SK-N-SH treated with all-trans-retinoic acid at 6 μM for 48 hours (cell line): Measurements from ENCODE around the gene GREM2.
A peak's percentile ranks its signal among the peaks of the same experiment; 100 is the strongest.

ENCODE experiments used
- ATAC-seq: fragments of 200-7000 bp; cut with Tn5 transposase; 3 replicates; pipeline ENCODE4 v1.9.1; 2020; ENCODE audit warnings: mild to moderate bottlenecking, moderate library complexity
- ARNTL ChIP-seq: fragments of 450-650 bp; formaldehyde crosslinking; IDR thresholded peaks from 2 replicates; pipeline ENCODE4 v1.5.0; 2020; ENCODE audit warnings: low read depth, mild to moderate bottlenecking, moderate library complexity, borderline replicate concordance
- BACH2 ChIP-seq: fragments of 250-450 bp; sonication (Bioruptor Pico); IDR thresholded peaks from 2 replicates; pipeline ENCODE4 v1.9.0; 2021; ENCODE audit warnings: mild to moderate bottlenecking, borderline replicate concordance
- CSDC2 ChIP-seq: fragments of 250-450 bp; sonication (Bioruptor Pico); IDR thresholded peaks from 2 replicates; pipeline ENCODE4 v1.5.0; 2020; ENCODE audit warnings: mild to moderate bottlenecking, moderate library complexity
- GLIS3 ChIP-seq: fragments of 250-450 bp; sonication (Bioruptor Pico); IDR thresholded peaks from 2 replicates; pipeline ENCODE4 v1.5.0; 2020; ENCODE audit warnings: mild to moderate bottlenecking, moderate library complexity
- ISL1 ChIP-seq: fragments of 250-450 bp; sonication (Bioruptor Pico); IDR thresholded peaks from 2 replicates; pipeline ENCODE4 v2.1.2; 2022; ENCODE audit warnings: mild to moderate bottlenecking, moderate library complexity
- OSR1 ChIP-seq: fragments of 250-450 bp; sonication (Bioruptor Pico); IDR thresholded peaks from 2 replicates; pipeline ENCODE4 v1.8.0; 2022; ENCODE audit warnings: moderate library complexity, mild to moderate bottlenecking, inconsistent platforms
- PPARA ChIP-seq: fragments of 250-450 bp; sonication (Bioruptor Pico); IDR thresholded peaks from 2 replicates; pipeline ENCODE4 v1.5.0; 2020; ENCODE audit warnings: mild to moderate bottlenecking, borderline replicate concordance
- RARB ChIP-seq: fragments of 250-450 bp; sonication (Bioruptor Pico); IDR thresholded peaks from 2 replicates; pipeline ENCODE4 v1.8.0; 2021; ENCODE audit warnings: mild to moderate bottlenecking, moderate library complexity
- SNAI2 ChIP-seq: fragments of 250-450 bp; sonication (Bioruptor Pico); IDR thresholded peaks from 2 replicates; pipeline ENCODE4 v1.5.0; 2020; ENCODE audit warnings: mild to moderate bottlenecking, moderate library complexity
- TCF4 ChIP-seq: fragments of 250-450 bp; sonication (Bioruptor Pico); IDR thresholded peaks from 2 replicates; pipeline ENCODE4 v1.8.0; 2021; ENCODE audit warnings: mild to moderate bottlenecking, moderate library complexity, borderline replicate concordance
- TOX ChIP-seq: fragments of 250-450 bp; sonication (Bioruptor Pico); IDR thresholded peaks from 2 replicates; pipeline ENCODE4 v1.8.0; 2021; ENCODE audit warnings: mild to moderate bottlenecking, moderate library complexity, borderline replicate concordance
- ZC3H10 ChIP-seq: fragments of 250-450 bp; sonication (Bioruptor Pico); IDR thresholded peaks from 2 replicates; pipeline ENCODE4 v1.5.1; 2021; ENCODE audit warnings: mild to moderate bottlenecking, moderate library complexity
- ZFP3 ChIP-seq: fragments of 250-450 bp; sonication (Bioruptor Pico); IDR thresholded peaks from 2 replicates; pipeline ENCODE4 v1.5.0; 2020; ENCODE audit warnings: mild to moderate bottlenecking, moderate library complexity
- ZFP30 ChIP-seq: fragments of 450-650 bp; formaldehyde crosslinking; IDR thresholded peaks from 2 replicates; pipeline ENCODE4 v1.5.0; 2022; ENCODE audit warnings: mild to moderate bottlenecking, moderate library complexity
- ZNF565 ChIP-seq: fragments of 450-650 bp; formaldehyde crosslinking; conservative IDR thresholded peaks from 2 replicates; pipeline ENCODE4 v1.5.0; 2020; ENCODE audit warnings: low read depth, mild to moderate bottlenecking, moderate library complexity
- ZNF70 ChIP-seq: fragments of 450-650 bp; formaldehyde crosslinking; IDR thresholded peaks from 2 replicates; pipeline ENCODE4 v1.5.0; 2020; ENCODE audit warnings: mild to moderate bottlenecking, moderate library complexity
- ZNF8 ChIP-seq: fragments of 450-650 bp; formaldehyde crosslinking; IDR thresholded peaks from 2 replicates; pipeline ENCODE4 v1.5.0; 2020; ENCODE audit warnings: mild to moderate bottlenecking, moderate library complexity
- TF ChIP-seq, protein P1 (sequence below): fragments of 250-450 bp; sonication (Bioruptor Pico); IDR thresholded peaks from 2 replicates; pipeline ENCODE4 v1.8.0; 2020; ENCODE audit warnings: mild to moderate bottlenecking, moderate library complexity, borderline replicate concordance
- TF ChIP-seq, protein P2 (sequence below): fragments of 250-450 bp; sonication (Bioruptor Pico); IDR thresholded peaks from 2 replicates; pipeline ENCODE4 v1.5.1; 2020; ENCODE audit warnings: low read depth, mild to moderate bottlenecking, moderate library complexity
- TF ChIP-seq, protein P3 (sequence below): fragments of 250-450 bp; sonication (Bioruptor Pico); IDR thresholded peaks from 2 replicates; pipeline ENCODE4 v1.5.0; 2020; ENCODE audit warnings: mild to moderate bottlenecking, moderate library complexity
- TF ChIP-seq, protein P4 (sequence below): fragments of 250-450 bp; sonication (Bioruptor Pico); IDR thresholded peaks from 2 replicates; pipeline ENCODE4 v1.8.0; 2021; ENCODE audit warnings: low read depth, mild to moderate bottlenecking, moderate library complexity, borderline replicate concordance

GREM2 gene

DNA sequence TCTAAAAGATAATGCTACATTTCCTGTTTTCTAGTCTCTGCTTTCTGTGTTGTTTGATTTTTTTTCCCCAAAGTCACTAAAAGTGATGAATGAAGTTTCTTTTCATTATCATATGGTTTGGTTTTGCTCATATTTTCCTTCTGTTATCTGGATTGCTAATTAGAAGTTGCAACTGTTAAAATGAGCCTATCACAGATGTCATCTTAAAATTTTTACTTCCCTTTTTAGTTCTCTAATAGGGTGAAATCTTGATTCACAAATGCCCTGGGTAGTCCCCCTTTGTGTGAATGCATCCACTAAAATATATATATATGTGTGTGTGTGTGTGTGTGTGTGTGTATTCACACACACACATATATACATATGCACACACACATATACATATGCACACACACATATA is 144.1 kb downstream of the GREM2 start:
- no peak for TF ChIP-seq RARB (CRISPR knock-in tag)
- TF ChIP-seq CSDC2 (CRISPR knock-in tag), result no peak
- TF ChIP-seq ZNF8 (CRISPR knock-in tag), result no peak
- TF ChIP-seq, protein P1, sequence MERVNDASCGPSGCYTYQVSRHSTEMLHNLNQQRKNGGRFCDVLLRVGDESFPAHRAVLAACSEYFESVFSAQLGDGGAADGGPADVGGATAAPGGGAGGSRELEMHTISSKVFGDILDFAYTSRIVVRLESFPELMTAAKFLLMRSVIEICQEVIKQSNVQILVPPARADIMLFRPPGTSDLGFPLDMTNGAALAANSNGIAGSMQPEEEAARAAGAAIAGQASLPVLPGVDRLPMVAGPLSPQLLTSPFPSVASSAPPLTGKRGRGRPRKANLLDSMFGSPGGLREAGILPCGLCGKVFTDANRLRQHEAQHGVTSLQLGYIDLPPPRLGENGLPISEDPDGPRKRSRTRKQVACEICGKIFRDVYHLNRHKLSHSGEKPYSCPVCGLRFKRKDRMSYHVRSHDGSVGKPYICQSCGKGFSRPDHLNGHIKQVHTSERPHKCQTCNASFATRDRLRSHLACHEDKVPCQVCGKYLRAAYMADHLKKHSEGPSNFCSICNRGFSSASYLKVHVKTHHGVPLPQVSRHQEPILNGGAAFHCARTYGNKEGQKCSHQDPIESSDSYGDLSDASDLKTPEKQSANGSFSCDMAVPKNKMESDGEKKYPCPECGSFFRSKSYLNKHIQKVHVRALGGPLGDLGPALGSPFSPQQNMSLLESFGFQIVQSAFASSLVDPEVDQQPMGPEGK, result no peak
- TF ChIP-seq TOX (CRISPR knock-in tag), result no peak
- no peak for TF ChIP-seq ZFP30 (CRISPR knock-in tag)
- TF ChIP-seq OSR1 (CRISPR knock-in tag), result no peak
- no peak for TF ChIP-seq GLIS3 (CRISPR knock-in tag)
- TF ChIP-seq ISL1 (CRISPR knock-in tag), result no peak
- TF ChIP-seq SNAI2 (CRISPR knock-in tag), result no peak
- no peak for TF ChIP-seq ZFP3 (CRISPR knock-in tag)
- no peak for TF ChIP-seq ZNF70 (CRISPR knock-in tag)
- no peak for TF ChIP-seq BACH2 (CRISPR knock-in tag)
- no peak for TF ChIP-seq TCF4 (CRISPR knock-in tag)
- TF ChIP-seq, protein P2, sequence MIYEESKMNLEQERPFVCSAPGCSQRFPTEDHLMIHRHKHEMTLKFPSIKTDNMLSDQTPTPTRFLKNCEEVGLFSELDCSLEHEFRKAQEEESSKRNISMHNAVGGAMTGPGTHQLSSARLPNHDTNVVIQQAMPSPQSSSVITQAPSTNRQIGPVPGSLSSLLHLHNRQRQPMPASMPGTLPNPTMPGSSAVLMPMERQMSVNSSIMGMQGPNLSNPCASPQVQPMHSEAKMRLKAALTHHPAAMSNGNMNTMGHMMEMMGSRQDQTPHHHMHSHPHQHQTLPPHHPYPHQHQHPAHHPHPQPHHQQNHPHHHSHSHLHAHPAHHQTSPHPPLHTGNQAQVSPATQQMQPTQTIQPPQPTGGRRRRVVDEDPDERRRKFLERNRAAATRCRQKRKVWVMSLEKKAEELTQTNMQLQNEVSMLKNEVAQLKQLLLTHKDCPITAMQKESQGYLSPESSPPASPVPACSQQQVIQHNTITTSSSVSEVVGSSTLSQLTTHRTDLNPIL (CRISPR knock-in tag), result no peak
- TF ChIP-seq PPARA, result no peak
- no peak for TF ChIP-seq ZC3H10 (CRISPR knock-in tag)
- TF ChIP-seq ARNTL, result no peak
- TF ChIP-seq, all 23 proteins: peak for 0
- ATAC-seq, result no peak

DNA sequence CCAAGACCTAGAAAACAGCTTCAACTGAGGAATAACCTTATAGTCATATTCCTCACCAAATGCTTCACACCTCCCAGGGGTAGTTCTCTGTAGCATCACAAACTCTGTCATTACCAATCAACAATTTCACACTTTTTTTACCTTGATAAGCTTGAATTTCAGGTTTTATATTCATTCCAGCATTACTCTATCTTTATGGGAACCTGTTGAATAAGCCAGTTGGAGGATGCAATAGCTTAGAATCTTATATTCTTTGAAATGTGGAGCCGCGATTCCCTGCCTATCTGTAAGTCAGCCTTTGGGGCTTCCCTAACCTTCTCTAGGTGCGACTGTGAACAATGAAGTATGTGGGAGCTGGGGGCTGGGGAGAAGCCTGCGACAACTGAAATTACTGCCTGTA is 145.4 kb downstream of the GREM2 start:
- no peak for ATAC-seq
- TF ChIP-seq CSDC2 (CRISPR knock-in tag) (no peak), ZFP30 (CRISPR knock-in tag) (no peak), GLIS3 (CRISPR knock-in tag) (no peak), ISL1 (CRISPR knock-in tag) (no peak)

DNA sequence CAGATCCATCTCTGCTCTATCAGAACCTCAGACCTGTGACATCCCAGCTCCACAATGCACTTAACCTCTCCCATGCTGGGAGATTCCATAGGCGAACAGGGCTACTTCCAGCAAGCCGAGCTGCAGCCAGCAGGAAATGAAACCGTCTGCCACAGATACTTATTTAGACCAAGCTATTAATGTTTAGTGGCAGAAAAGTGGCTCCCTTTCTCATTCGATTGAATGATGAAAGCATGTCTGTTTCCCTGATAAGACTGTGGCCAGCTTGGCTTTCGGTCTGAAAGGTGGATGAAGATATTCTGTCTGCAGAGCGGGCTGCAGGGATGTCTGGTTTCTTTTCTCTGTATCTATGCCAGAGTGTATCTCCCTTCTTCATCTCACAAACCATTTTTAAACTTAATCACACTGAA is 146.4 kb downstream of the GREM2 start:
- TF ChIP-seq, protein P3, sequence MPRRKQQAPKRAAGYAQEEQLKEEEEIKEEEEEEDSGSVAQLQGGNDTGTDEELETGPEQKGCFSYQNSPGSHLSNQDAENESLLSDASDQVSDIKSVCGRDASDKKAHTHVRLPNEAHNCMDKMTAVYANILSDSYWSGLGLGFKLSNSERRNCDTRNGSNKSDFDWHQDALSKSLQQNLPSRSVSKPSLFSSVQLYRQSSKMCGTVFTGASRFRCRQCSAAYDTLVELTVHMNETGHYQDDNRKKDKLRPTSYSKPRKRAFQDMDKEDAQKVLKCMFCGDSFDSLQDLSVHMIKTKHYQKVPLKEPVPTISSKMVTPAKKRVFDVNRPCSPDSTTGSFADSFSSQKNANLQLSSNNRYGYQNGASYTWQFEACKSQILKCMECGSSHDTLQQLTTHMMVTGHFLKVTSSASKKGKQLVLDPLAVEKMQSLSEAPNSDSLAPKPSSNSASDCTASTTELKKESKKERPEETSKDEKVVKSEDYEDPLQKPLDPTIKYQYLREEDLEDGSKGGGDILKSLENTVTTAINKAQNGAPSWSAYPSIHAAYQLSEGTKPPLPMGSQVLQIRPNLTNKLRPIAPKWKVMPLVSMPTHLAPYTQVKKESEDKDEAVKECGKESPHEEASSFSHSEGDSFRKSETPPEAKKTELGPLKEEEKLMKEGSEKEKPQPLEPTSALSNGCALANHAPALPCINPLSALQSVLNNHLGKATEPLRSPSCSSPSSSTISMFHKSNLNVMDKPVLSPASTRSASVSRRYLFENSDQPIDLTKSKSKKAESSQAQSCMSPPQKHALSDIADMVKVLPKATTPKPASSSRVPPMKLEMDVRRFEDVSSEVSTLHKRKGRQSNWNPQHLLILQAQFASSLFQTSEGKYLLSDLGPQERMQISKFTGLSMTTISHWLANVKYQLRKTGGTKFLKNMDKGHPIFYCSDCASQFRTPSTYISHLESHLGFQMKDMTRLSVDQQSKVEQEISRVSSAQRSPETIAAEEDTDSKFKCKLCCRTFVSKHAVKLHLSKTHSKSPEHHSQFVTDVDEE, result peak; percentile 97
- TF ChIP-seq ZFP3 (CRISPR knock-in tag), result no peak
- ATAC-seq, result peak; percentile 82

DNA sequence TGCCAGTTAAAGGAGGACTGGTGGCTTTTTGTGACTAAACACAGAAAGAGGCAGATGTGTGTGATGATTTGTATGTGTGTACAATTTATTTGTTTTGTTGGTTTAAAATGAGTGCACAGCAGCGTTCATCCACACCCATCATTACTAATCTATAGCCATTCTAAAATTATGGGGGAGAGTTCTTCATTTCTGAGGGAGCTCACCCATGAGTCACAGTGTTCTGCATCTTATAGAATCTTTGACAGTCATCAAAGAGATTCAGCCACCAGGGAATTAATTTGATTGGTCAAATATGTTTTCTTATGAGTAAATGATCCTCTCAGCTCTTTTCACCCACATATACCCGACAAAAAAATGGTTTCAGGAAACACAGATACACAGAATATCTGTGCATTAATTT is 147.9 kb downstream of the GREM2 start:
- peak; percentile 13 for ATAC-seq
- TF ChIP-seq ARNTL (no peak), OSR1 (CRISPR knock-in tag) (no peak), TOX (CRISPR knock-in tag) (no peak), ZFP3 (CRISPR knock-in tag) (no peak), ZC3H10 (CRISPR knock-in tag) (no peak), ISL1 (CRISPR knock-in tag) (no peak), BACH2 (CRISPR knock-in tag) (no peak), GLIS3 (CRISPR knock-in tag) (no peak), TCF4 (CRISPR knock-in tag) (no peak), RARB (CRISPR knock-in tag) (no peak), ZNF70 (CRISPR knock-in tag) (no peak), ZNF565 (no peak), ZNF8 (CRISPR knock-in tag) (no peak), CSDC2 (CRISPR knock-in tag) (no peak)
- TF ChIP-seq, protein P3, result no peak
- TF ChIP-seq, protein P1, result no peak
- TF ChIP-seq, protein P2 (CRISPR knock-in tag), result no peak
- TF ChIP-seq, protein P4, sequence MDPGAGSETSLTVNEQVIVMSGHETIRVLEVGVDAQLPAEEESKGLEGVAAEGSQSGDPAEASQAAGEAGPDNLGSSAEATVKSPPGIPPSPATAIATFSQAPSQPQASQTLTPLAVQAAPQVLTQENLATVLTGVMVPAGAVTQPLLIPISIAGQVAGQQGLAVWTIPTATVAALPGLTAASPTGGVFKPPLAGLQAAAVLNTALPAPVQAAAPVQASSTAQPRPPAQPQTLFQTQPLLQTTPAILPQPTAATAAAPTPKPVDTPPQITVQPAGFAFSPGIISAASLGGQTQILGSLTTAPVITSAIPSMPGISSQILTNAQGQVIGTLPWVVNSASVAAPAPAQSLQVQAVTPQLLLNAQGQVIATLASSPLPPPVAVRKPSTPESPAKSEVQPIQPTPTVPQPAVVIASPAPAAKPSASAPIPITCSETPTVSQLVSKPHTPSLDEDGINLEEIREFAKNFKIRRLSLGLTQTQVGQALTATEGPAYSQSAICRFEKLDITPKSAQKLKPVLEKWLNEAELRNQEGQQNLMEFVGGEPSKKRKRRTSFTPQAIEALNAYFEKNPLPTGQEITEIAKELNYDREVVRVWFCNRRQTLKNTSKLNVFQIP (CRISPR knock-in tag), result no peak
